Osteoblast (primary cell): ENCODE measurements around the gene RBM18. TPM values are rescaled to one million over a fixed set of nuclear protein-coding genes. Genes with fewer than 3 reads are reported as not detected.

Experiments
- DNase-seq: peaks from one replicate; pipeline ENCODE4 v3.0.0; 2011; ENCODE audit warnings: low spot score, mixed read lengths; ENCODE audit not compliant: insufficient read length; ENCODE audit errors: missing footprints
- H2AFZ ChIP-seq: 2 replicates; pipeline ENCODE4 v1.6.0; 2011; ENCODE audit warnings: mild to moderate bottlenecking, low read length
- H3K27ac ChIP-seq: 2 replicates; pipeline ENCODE4 v1.5.1; 2011; ENCODE audit warnings: mild to moderate bottlenecking, low read depth, low read length, moderate library complexity
- H3K27me3 ChIP-seq: 2 replicates; pipeline ENCODE4 v1.6.0; 2012; ENCODE audit warnings: mild to moderate bottlenecking, control low read depth, inconsistent platforms, low read length, moderate library complexity; ENCODE audit not compliant: insufficient read depth
- H3K36me3 ChIP-seq: 2 replicates; pipeline ENCODE4 v1.5.1; 2011; ENCODE audit warnings: mild to moderate bottlenecking, low read length, control low read depth, moderate library complexity; ENCODE audit not compliant: insufficient read depth
- H3K4me1 ChIP-seq: 2 replicates; pipeline ENCODE4 v1.5.1; 2011; ENCODE audit warnings: mild to moderate bottlenecking, low read length, control low read depth, moderate library complexity; ENCODE audit not compliant: insufficient read depth
- H3K4me2 ChIP-seq: 2 replicates; pipeline ENCODE4 v1.6.0; 2011; ENCODE audit warnings: mild to moderate bottlenecking, low read length; ENCODE audit not compliant: insufficient read depth
- H3K4me3 ChIP-seq: fragments of 200-600 bp; sonication (generic); 3 replicates; pipeline ENCODE4 v1.5.1; 2012; ENCODE audit warnings: mild to moderate bottlenecking, low read length, inconsistent platforms; ENCODE audit not compliant: insufficient read depth
- H3K79me2 ChIP-seq: 2 replicates; pipeline ENCODE4 v1.6.0; 2012; ENCODE audit warnings: mild to moderate bottlenecking, low read length, control low read depth, inconsistent platforms; ENCODE audit not compliant: insufficient read depth
- H3K9me3 ChIP-seq: 2 replicates; pipeline ENCODE4 v1.5.1; 2011; ENCODE audit warnings: low read depth, low read length, control low read depth
- H4K20me1 ChIP-seq: 2 replicates; pipeline ENCODE4 v1.6.0; 2012; ENCODE audit warnings: mild to moderate bottlenecking, low read length, control low read depth; ENCODE audit not compliant: insufficient read depth
- total RNA-seq: library from RNA; depleted of rRNA; stranded (reverse); fragments of >200 nt; gene quantifications from 2 replicates; pipeline ENCODE4 v1.2.3, GENCODE V29; 2012
- TF ChIP-seq, protein P1 (sequence below): IDR thresholded peaks from 2 replicates; pipeline ENCODE4 v1.5.1; 2011; ENCODE audit warnings: mild to moderate bottlenecking, low read depth, low read length, moderate library complexity; ENCODE audit errors: extremely low read depth

The RBM18 gene
- total RNA-seq, 1 donor = 10.9 TPM

DNA sequence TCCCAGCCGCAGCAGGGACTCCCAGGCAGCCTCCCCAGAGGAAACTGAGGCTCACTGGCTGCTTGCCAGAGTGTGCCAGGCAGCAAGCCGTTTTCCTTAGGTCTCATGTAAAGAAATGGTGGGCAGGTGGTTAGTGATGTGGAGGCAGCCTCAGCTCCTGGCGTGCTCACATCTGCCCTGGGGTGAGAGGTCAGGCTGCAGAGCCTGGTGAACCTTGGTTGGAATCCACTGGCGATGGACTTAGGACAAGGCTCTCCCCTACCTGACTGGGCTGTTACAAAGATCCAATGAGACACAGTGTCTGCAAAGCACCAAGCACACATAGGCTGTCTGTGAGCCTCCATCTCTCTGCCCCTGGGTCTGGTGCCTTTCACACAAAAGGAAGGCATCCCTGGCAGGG, 66.8 kb downstream of the RBM18 start:
- H3K36me3 ChIP-seq = no peaks in the 10 kb centered on the region
- H3K27ac ChIP-seq = no peak overlapping the region
- peaks cover 13% of the 10 kb centered on the region for H3K4me1 ChIP-seq
- no peak overlapping the region for H3K4me3 ChIP-seq
- peaks cover 13% of the 10 kb centered on the region for H3K27me3 ChIP-seq
- no peaks in the 10 kb centered on the region for H4K20me1 ChIP-seq
- no peak overlapping the region for H2AFZ ChIP-seq
- H3K9me3 ChIP-seq = no peaks in the 10 kb centered on the region
- H3K79me2 ChIP-seq = no peaks in the 10 kb centered on the region
- H3K4me2 ChIP-seq = no peak overlapping the region
- peak; percentile 48 for DNase-seq
- TF ChIP-seq, protein P1, sequence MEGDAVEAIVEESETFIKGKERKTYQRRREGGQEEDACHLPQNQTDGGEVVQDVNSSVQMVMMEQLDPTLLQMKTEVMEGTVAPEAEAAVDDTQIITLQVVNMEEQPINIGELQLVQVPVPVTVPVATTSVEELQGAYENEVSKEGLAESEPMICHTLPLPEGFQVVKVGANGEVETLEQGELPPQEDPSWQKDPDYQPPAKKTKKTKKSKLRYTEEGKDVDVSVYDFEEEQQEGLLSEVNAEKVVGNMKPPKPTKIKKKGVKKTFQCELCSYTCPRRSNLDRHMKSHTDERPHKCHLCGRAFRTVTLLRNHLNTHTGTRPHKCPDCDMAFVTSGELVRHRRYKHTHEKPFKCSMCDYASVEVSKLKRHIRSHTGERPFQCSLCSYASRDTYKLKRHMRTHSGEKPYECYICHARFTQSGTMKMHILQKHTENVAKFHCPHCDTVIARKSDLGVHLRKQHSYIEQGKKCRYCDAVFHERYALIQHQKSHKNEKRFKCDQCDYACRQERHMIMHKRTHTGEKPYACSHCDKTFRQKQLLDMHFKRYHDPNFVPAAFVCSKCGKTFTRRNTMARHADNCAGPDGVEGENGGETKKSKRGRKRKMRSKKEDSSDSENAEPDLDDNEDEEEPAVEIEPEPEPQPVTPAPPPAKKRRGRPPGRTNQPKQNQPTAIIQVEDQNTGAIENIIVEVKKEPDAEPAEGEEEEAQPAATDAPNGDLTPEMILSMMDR = no peak

DNA sequence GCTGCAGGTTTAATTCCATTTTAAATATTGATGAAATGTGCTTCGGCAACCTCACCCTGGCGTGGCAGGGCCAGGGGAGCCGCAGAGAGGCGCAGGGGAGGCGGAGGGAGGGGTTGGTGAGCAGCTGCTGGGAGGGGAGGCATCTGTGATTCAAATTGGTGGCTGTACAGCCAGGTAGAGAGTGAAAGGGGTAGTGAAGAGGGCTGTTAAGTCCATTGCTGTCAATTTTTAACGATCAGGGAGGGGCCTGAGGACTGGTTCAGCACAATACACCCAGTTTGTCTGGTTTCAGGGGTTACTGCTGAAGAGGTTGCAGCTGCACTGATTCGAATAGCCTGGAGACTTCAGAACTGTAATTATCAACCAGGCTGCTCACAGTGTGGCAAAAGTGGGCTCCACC, 67.2 kb downstream of the RBM18 start:
- H3K9me3 ChIP-seq = no peaks in the 10 kb centered on the region
- H3K79me2 ChIP-seq = no peaks in the 10 kb centered on the region
- H3K27ac ChIP-seq = no peak overlapping the region
- H4K20me1 ChIP-seq = no peaks in the 10 kb centered on the region
- peaks cover 13% of the 10 kb centered on the region for H3K4me1 ChIP-seq
- DNase-seq = peak; percentile 75
- no peak overlapping the region for H2AFZ ChIP-seq
- H3K4me3 ChIP-seq = no peak overlapping the region
- no peak overlapping the region for H3K4me2 ChIP-seq
- H3K36me3 ChIP-seq = no peaks in the 10 kb centered on the region
- H3K27me3 ChIP-seq = peaks cover 13% of the 10 kb centered on the region
- TF ChIP-seq, protein P1 = no peak

DNA sequence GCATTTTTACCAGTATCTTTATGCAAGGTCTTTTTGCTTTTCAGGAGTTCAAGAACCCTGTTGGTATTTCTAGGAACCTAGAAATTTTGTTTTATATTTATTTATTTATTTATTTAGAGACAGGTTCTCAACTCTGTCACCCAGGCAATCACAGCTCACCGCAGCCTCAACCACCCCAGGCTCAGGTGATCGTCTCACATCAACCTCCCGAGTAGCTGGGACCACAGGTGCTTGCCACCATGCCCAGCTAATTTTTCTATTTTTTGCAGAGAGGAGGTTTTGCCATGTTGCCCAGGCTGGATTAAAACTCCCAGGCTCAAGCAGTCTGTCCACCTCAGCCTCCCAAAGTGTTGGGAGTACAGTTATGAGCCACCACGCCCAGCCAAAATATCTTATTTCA, 68.8 kb downstream of the RBM18 start:
- peaks cover 13% of the 10 kb centered on the region for H3K27me3 ChIP-seq
- no peaks in the 10 kb centered on the region for H4K20me1 ChIP-seq
- no peak overlapping the region for H3K27ac ChIP-seq
- no peaks in the 10 kb centered on the region for H3K4me1 ChIP-seq
- H3K4me3 ChIP-seq = no peak overlapping the region
- H2AFZ ChIP-seq = no peak overlapping the region
- DNase-seq = no peak
- H3K4me2 ChIP-seq = no peak overlapping the region
- H3K79me2 ChIP-seq = no peaks in the 10 kb centered on the region
- no peaks in the 10 kb centered on the region for H3K36me3 ChIP-seq
- no peaks in the 10 kb centered on the region for H3K9me3 ChIP-seq
- TF ChIP-seq, protein P1 = no peak

DNA sequence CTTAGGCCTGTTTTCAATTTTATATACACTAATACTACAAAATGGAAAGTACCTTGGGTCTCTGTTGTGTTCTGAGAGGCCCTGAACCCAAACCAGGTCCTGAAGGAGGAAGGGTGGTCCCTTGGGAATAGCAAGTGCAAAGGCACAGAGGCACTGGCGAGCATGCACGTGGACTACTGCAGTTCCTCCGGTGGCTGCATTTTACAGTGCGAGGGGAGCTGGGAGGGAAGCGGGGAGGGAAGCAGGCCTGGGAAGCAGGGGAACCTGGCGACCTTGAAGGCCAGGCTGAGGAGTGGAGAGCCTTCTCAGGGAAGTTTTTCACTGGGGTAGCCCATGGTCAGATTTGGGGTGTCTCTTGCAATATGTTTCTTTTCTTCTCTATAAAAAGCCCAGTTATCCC, 71.0 kb downstream of the RBM18 start:
- Histone ChIP-seq H2AFZ (no peak overlapping the region), H3K4me3 (no peak overlapping the region), H3K4me1 (no peaks in the 10 kb centered on the region), H3K27me3 (peaks cover 13% of the 10 kb centered on the region), H3K9me3 (no peaks in the 10 kb centered on the region), H3K27ac (no peak overlapping the region), H3K36me3 (no peaks in the 10 kb centered on the region), H3K4me2 (no peak overlapping the region), H4K20me1 (no peaks in the 10 kb centered on the region), H3K79me2 (no peaks in the 10 kb centered on the region)
- no peak for DNase-seq
- TF ChIP-seq, protein P1 = no peak
